T47D (cell line): ENCODE measurements around the gene C1orf232.

Experiments used
- DNase-seq, 2 experiments: peaks; one replicate each; pipeline versions ENCODE4 v3.0.0 to v3.0.0-alpha.2; 2011 to 2012; ENCODE audit warnings: low read depth in 1 of 2, low spot score in 1 of 2
- JUND ChIP-seq: IDR thresholded peaks from 2 replicates; pipeline ENCODE4 v1.6.1; 2012; ENCODE audit warnings: low read depth
- in situ Hi-C: cut with HindIII; loops from 2 replicates; pipeline ENCODE4 v1.10.0; 2016; ENCODE audit warnings: low sequenced_read_pairs, low pct_unique_long_range_greater_than_20kb

C1orf232 gene

GRCh38 chr1:26189751-26190275 lies 21.1 kb upstream of the C1orf232 start:
- in situ Hi-C loops: no loop called here
- no peak for DNase-seq
- no peak for TF ChIP-seq JUND

GRCh38 chr1:26189331-26189730 lies 20.6 kb upstream of the C1orf232 start:
- in situ Hi-C loops: no loop called here
- TF ChIP-seq JUND: no peak
- no peak for DNase-seq

- no peak for TF ChIP-seq JUND
- no peak for DNase-seq
- in situ Hi-C loops: no loop called here
These were observed 19.7 kb upstream of the C1orf232 start for GRCh38 chr1:26188477-26188876.

- in situ Hi-C loops: no loop called here
- TF ChIP-seq JUND: no peak
- DNase-seq: no peak
These were observed 19.1 kb upstream of the C1orf232 start for GRCh38 chr1:26187882-26188281.

- in situ Hi-C loops: no loop called here
- DNase-seq: no peak
These were observed 16.1 kb upstream of the C1orf232 start for GRCh38 chr1:26184883-26185282.

GRCh38 chr1:26184086-26184485 lies 15.3 kb upstream of the C1orf232 start:
- in situ Hi-C loops: no loop called here
- TF ChIP-seq JUND: no peak
- DNase-seq: no peak

More at GRCh38 chr1:26184883-26185282, 16.1 kb upstream of the C1orf232 start:
- no peak for TF ChIP-seq JUND

- no peak for TF ChIP-seq JUND
- in situ Hi-C loops: no loop called here
- no peak for DNase-seq
These were observed 13.6 kb upstream of the C1orf232 start for GRCh38 chr1:26182383-26182696.

GRCh38 chr1:26181586-26182382 lies 13.0 kb upstream of the C1orf232 start:
- TF ChIP-seq JUND: no peak
- DNase-seq: no peak
- in situ Hi-C loops: no loop called here

- in situ Hi-C loops: no loop called here
- TF ChIP-seq JUND: no peak
- no peak for DNase-seq
These were observed 11.3 kb upstream of the C1orf232 start for GRCh38 chr1:26180010-26180506.

GRCh38 chr1:26177182-26177684 lies 8.5 kb upstream of the C1orf232 start, which contains the start of gene CNKSR1:
Gene CNKSR1 (plus strand): TSS chr1:26177491. CDS start chr1:26177548, 57 bp downstream.
- TF ChIP-seq JUND: no peak
- in situ Hi-C loops: no loop called here
- peak; percentile 82 to 89 for DNase-seq

GRCh38 chr1:26175346-26175745 lies 6.6 kb upstream of the C1orf232 start:
- in situ Hi-C loops: no loop called here
- TF ChIP-seq JUND: no peak
- no peak for DNase-seq

- in situ Hi-C loops: no loop called here
- no peak for TF ChIP-seq JUND
- no peak for DNase-seq
These were observed 2.6 kb upstream of the C1orf232 start, which contains the start of gene ZNF593OS for GRCh38 chr1:26171084-26172072. Gene ZNF593OS (minus strand): TSS chr1:26171832. CDS start chr1:26171661, 171 bp downstream.

GRCh38 chr1:26170472-26170821 lies 1.7 kb upstream of the C1orf232 start:
- DNase-seq: no peak
- in situ Hi-C loops: no loop called here

More at GRCh38 chr1:26170472-26170821, 1.7 kb upstream of the C1orf232 start:
- TF ChIP-seq JUND: no peak
